Gastroesophageal sphincter (tissue), 4 donors: ENCODE measurements around the gene PRKAB2. TPM values are rescaled to one million over a fixed set of nuclear protein-coding genes. Genes with fewer than 3 reads are reported as not detected.
"Not testable (repeated sequence)": the region's sequence is repeated elsewhere in the genome, so short reads cannot be mapped to it uniquely, and the experiment has no call there.

Experiments
- ATAC-seq: fragments of 150-250 bp; one replicate; pipeline ENCODE4 v1.9.1; 2016; ENCODE audit warnings: mild to moderate bottlenecking, moderate library complexity
- H3K27ac ChIP-seq, 4 donors: fragments of 200-600 bp; sonication (generic) in 3 of 4; 1 replicate in 3 of 4; 2 replicates in 1 of 4; pipeline ENCODE4 v1.5.1; 2016 to 2019
- H3K27me3 ChIP-seq: fragments of 200-600 bp; sonication (generic); one replicate; pipeline ENCODE4 v1.5.1; 2019
- H3K36me3 ChIP-seq, 2 donors: fragments of 200-600 bp; sonication (generic); one replicate each; pipeline ENCODE4 v1.5.1; 2019; ENCODE audit warnings: control low read depth in 1 of 2
- H3K4me1 ChIP-seq, 3 donors: fragments of 200-600 bp; sonication (generic); 1 replicate in 2 of 3; 2 replicates in 1 of 3; pipeline ENCODE4 v1.5.1; 2016 to 2019; ENCODE audit warnings: control low read depth in 2 of 3
- H3K4me3 ChIP-seq, 2 donors: fragments of 200-600 bp; sonication (generic); one replicate each; pipeline ENCODE4 v1.5.1; 2019; ENCODE audit warnings: mild to moderate bottlenecking in 1 of 2, moderate library complexity in 1 of 2
- H3K9me3 ChIP-seq, 3 donors: fragments of 200-600 bp; sonication (generic); one replicate each; pipeline ENCODE4 v1.5.1; 2017 to 2019; ENCODE audit warnings: control low read depth in 2 of 3
- CTCF ChIP-seq, 4 experiments: fragments of 200-600 bp in 2 of 4; fragments of 450-650 bp in 2 of 4; sonication (generic) in 1 of 4; IDR thresholded peaks; one replicate each; pipeline ENCODE4 v1.5.1; 2017 to 2019; ENCODE audit warnings: antibody characterized with exemption in 4 of 4, mild to moderate bottlenecking in 2 of 4, moderate library complexity in 2 of 4
- EP300 ChIP-seq: sonication (generic); formaldehyde crosslinking; IDR thresholded peaks from one replicate; pipeline ENCODE4 v1.6.1; 2017; ENCODE audit warnings: antibody characterized with exemption, mild to moderate bottlenecking
- POLR2A ChIP-seq, 2 donors: fragments of 450-650 bp; IDR thresholded peaks; one replicate each; pipeline ENCODE4 v1.6.1; 2017; ENCODE audit warnings: antibody characterized with exemption in 2 of 2, mild to moderate bottlenecking in 2 of 2, moderate library complexity in 1 of 2
- POLR2AphosphoS5 ChIP-seq: sonication (generic); formaldehyde crosslinking; IDR thresholded peaks from one replicate; pipeline ENCODE4 v1.6.1; 2017; ENCODE audit warnings: antibody characterized with exemption
- WGBS, 2 donors: methylation state at CpG; one replicate each; pipeline ENCODE4 v1.1.5; 2018; ENCODE audit warnings: low coverage in 1 of 2; 5-methylcytosine and 5-hydroxymethylcytosine counted together
- total RNA-seq, 4 donors: library from RNA; depleted of rRNA; stranded (reverse); fragments of >200 nt; gene quantifications; one replicate each; pipeline ENCODE4 v1.1.0, GENCODE V29; 2016

PRKAB2 gene
- total RNA-seq, 4 donors from 2014 or later = 24.9 to 51.4 (median 39.4) TPM

DNA sequence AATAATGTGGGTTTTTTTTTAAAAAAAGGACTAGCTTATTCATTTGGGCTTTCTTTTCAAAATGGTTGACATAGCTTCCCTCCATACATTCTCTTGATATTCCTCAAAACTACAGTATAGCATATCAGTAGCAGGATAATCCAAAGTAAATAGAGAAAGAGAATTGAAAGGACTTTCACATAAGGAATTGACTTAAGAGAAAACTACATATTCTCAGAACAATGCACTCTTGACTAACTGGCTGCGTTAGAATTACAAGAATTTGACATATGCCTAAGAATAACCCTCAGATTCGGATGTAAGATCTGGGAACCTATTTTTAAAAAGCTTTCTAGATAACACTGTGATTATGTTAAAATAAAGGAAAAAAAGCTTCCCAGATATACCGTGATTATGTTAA lies 3.1 kb downstream of the PRKAB2 start:
- 40 to 53% methylated on average over 3 of the region's 3 CpGs for WGBS, 2 donors
- Histone ChIP-seq H3K9me3 (no peaks in the 10 kb centered on the region), H3K27me3 (no peaks in the 10 kb centered on the region), H3K4me1 (peaks cover 0 to 46% (median 2%) of the 10 kb centered on the region in 3 donors), H3K27ac (no peak overlapping the region), H3K4me3 (no peak overlapping the region), H3K36me3 (peaks cover 0 to 30% of the 10 kb centered on the region in 2 donors)
- no peak for ATAC-seq
- TF ChIP-seq CTCF (IDR thresholded peaks at IDR 0.05) = no peak
- no peak for TF ChIP-seq POLR2A (IDR thresholded peaks at IDR 0.05)
- TF ChIP-seq POLR2AphosphoS5 = no peak
- TF ChIP-seq EP300 = no peak

GRCh38 chr1:147168626-147169058 lies 3.6 kb downstream of the PRKAB2 start:
- no peaks in the 10 kb centered on the region for H3K27me3 ChIP-seq
- no peak for TF ChIP-seq EP300
- TF ChIP-seq CTCF (IDR thresholded peaks at IDR 0.05) = no peak
- no peak for TF ChIP-seq POLR2AphosphoS5
- TF ChIP-seq POLR2A (IDR thresholded peaks at IDR 0.05) = no peak
- 83 to 100% methylated on average over 1 to 2 of the region's 2 CpGs for WGBS, 2 donors
- H3K4me3 ChIP-seq = no peak overlapping the region
- no peaks in the 10 kb centered on the region for H3K9me3 ChIP-seq
- H3K4me1 ChIP-seq = peaks cover 0 to 41% (median 0%) of the 10 kb centered on the region in 3 donors
- peaks cover 0 to 36% of the 10 kb centered on the region in 2 donors for H3K36me3 ChIP-seq
- ATAC-seq = no peak
- no peak overlapping the region for H3K27ac ChIP-seq

- Histone ChIP-seq H3K36me3 (peaks cover 0 to 37% of the 10 kb centered on the region in 2 donors), H3K27ac (peak overlapping the region in 1 of 4 donors; percentile 65), H3K27me3 (no peaks in the 10 kb centered on the region), H3K9me3 (no peaks in the 10 kb centered on the region), H3K4me3 (no peak overlapping the region), H3K4me1 (peaks cover 0 to 34% (median 0%) of the 10 kb centered on the region in 3 donors)
- 25 to 64% methylated on average over 1 of the region's 1 CpG for WGBS, 2 donors
- TF ChIP-seq POLR2AphosphoS5 (peak; percentile 24), EP300 (no peak)
- no peak for ATAC-seq
Observed at GRCh38 chr1:147167365-147167764, 4.9 kb downstream of the PRKAB2 start.

GRCh38 chr1:147163019-147163418 lies 9.3 kb downstream of the PRKAB2 start:
- 88 to 100% methylated on average over 1 of the region's 1 CpG for WGBS, 2 donors
- no peak for ATAC-seq
- Histone ChIP-seq H3K9me3 (no peaks in the 10 kb centered on the region), H3K4me3 (no peak overlapping the region), H3K27me3 (no peaks in the 10 kb centered on the region), H3K4me1 (no peaks in the 10 kb centered on the region), H3K36me3 (peaks cover 13 to 81% of the 10 kb centered on the region in 2 donors), H3K27ac (no peak overlapping the region)
- TF ChIP-seq CTCF (IDR thresholded peaks at IDR 0.05) (no peak), POLR2A (IDR thresholded peaks at IDR 0.05) (no peak), EP300 (no peak), POLR2AphosphoS5 (no peak)

- no peak for ATAC-seq
- Histone ChIP-seq H3K27ac (no peak overlapping the region), H3K4me3 (no peak overlapping the region), H3K27me3 (no peaks in the 10 kb centered on the region), H3K9me3 (no peaks in the 10 kb centered on the region), H3K36me3 (peaks cover 13 to 89% of the 10 kb centered on the region in 2 donors), H3K4me1 (no peaks in the 10 kb centered on the region)
- TF ChIP-seq POLR2A (IDR thresholded peaks at IDR 0.05) (no peak), CTCF (IDR thresholded peaks at IDR 0.05) (no peak), POLR2AphosphoS5 (no peak), EP300 (no peak)
Observed at GRCh38 chr1:147162093-147162492, 10.2 kb downstream of the PRKAB2 start.

GRCh38 chr1:147157116-147157515 lies 15.2 kb downstream of the PRKAB2 start:
- ATAC-seq, H3K4me3 ChIP-seq: not testable (repeated sequence)
- 94 to 95% methylated on average over 2 of the region's 2 CpGs for WGBS, 2 donors

More at GRCh38 chr1:147157116-147157515, 15.2 kb downstream of the PRKAB2 start:
- not testable (repeated sequence) for H3K27ac ChIP-seq, H3K4me1 ChIP-seq, H3K9me3 ChIP-seq, H3K27me3 ChIP-seq
- H3K36me3 ChIP-seq = peaks cover 13 to 89% of the 10 kb centered on the region in 2 donors
